ENCODE measurements around the gene HEPN1. TPM values are rescaled to one million over a fixed set of nuclear protein-coding genes. Genes with fewer than 3 reads are reported as not detected.

The HEPN1 gene
- total and polyA plus RNA-seq, 10 donors, result 0.25 TPM; not detected in 9

DNA sequence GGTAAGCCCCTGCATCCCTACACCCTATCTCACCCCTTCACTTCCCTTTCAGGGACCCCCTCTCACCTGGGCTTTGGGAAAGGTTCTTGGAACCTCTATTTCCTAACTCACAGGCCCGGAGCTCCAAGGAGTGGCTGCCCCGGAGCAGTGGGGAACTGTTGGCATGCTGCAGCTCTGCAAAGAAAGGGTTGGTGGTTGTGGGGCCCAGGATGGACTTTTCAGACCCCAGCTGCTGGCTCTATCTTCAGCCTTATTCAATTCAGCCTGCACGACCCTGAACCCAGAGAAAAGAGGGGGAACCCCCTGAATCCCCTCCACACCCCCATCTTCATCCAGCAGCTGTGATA, 31.4 kb upstream of the HEPN1 start:
- Histone ChIP-seq H3K9me3 (no peaks in the 10 kb centered on the region), H3K36me3 (peaks cover 0 to 45% (median 0%) of the 10 kb centered on the region in 6 donors), H3K27me3 (replicated peaks in 1 of 7) (no peaks in the 10 kb centered on the region), H3K27ac (peak overlapping the region in 5 of 8 donors; percentile 11 to 79 (median 33)), H3K4me1 (peaks cover 8 to 98% (median 60%) of the 10 kb centered on the region in 6 donors), H3K4me3 (no peak overlapping the region)
- 63 to 85% (median 80%) methylated on average over 2 to 3 of the region's 3 CpGs for WGBS, 5 donors
- DNase-seq, result no peak
- TF ChIP-seq, protein P1, sequence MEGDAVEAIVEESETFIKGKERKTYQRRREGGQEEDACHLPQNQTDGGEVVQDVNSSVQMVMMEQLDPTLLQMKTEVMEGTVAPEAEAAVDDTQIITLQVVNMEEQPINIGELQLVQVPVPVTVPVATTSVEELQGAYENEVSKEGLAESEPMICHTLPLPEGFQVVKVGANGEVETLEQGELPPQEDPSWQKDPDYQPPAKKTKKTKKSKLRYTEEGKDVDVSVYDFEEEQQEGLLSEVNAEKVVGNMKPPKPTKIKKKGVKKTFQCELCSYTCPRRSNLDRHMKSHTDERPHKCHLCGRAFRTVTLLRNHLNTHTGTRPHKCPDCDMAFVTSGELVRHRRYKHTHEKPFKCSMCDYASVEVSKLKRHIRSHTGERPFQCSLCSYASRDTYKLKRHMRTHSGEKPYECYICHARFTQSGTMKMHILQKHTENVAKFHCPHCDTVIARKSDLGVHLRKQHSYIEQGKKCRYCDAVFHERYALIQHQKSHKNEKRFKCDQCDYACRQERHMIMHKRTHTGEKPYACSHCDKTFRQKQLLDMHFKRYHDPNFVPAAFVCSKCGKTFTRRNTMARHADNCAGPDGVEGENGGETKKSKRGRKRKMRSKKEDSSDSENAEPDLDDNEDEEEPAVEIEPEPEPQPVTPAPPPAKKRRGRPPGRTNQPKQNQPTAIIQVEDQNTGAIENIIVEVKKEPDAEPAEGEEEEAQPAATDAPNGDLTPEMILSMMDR (IDR thresholded peaks at IDR 0.05 in 8 of 11, conservative IDR thresholded peaks at IDR 0.05 in 3 of 11), result no peak
- TF ChIP-seq POLR2AphosphoS5 (IDR thresholded peaks at IDR 0.05), result peak in 1 of 3 donors; percentile 20
- TF ChIP-seq POLR2A (IDR thresholded peaks at IDR 0.05), result no peak
- intact Hi-C loops (cut with DNase I; ENCODE audit: low total_unique reads), result no loop called here

DNA sequence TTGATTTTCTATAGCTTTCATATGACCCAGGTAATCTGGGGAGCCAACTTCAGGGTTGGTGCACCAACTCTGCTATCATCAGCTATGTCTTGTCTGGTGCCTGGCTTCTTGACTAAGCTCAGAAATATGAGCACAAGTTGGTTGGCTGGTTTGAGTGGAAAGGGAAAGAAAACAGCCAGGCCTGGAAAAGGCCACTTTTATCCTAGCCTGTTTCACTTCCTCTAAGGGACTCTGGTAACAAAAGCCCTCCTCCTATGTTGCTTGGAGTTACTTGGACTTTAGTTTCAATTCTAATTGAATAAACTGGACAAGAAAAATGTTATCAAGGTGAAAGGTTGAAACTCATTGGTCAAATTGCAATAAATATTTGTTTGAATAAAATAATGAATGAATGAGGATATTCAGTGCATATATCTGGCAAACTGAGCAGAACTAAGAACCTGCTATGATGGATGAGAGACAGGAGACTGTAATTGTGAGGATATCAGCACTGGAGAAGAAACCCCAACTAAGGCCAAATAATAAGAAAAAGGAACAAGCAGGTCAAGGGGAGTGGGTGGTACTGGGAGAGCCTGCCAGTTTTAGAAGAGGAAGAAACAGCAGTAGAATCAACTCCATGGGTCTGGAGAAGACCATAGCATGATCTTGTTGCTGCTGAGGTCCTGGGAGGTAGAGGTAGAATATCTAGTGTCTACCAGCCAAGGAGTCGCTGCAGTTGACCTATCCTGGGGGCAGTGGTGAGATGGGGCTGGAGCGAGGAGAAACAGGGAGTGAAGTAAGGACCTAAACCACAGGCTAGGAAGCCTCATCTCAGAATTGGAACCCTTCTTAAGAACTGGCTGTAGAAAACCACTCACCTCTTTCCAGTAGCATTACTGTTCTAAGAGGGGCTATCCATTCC, 29.6 kb upstream of the HEPN1 start:
- Histone ChIP-seq H3K4me1 (peaks cover 4 to 99% (median 59%) of the 10 kb centered on the region in 6 donors), H3K9me3 (no peaks in the 10 kb centered on the region), H3K27me3 (replicated peaks in 1 of 7) (peaks cover 0 to 4% (median 0%) of the 10 kb centered on the region in 7 donors), H3K4me3 (no peak overlapping the region), H3K27ac (peak overlapping the region in 5 of 8 donors; percentile 11 to 42 (median 32)), H3K36me3 (peaks cover 0 to 49% (median 0%) of the 10 kb centered on the region in 6 donors)
- 76 to 90% (median 88%) methylated on average over 2 of the region's 2 CpGs for WGBS, 5 donors
- no peak for DNase-seq
- TF ChIP-seq POLR2A (IDR thresholded peaks at IDR 0.05) (no peak), POLR2AphosphoS5 (IDR thresholded peaks at IDR 0.05) (peak in 1 of 3 donors; percentile 26)
- intact Hi-C loops (cut with DNase I; ENCODE audit: low total_unique reads), result no loop called here

DNA sequence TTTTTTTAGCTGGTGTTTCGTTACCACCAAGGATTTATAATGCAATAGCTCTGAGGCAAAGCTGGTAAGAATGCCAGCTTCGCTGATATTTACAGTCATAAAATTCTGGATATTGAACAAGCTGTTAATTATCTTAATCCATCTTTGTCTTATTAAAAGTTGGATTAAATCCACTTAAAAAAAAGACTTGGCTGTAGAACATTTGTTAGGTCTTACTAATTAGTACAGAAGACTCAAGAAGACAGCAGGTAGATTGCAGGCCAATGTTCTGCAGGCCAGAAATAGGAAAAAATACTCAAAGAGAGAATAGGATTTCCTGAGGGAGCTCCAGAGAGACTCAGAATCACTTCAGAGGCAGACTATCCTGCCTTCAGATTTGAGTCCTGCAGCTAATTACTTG, 28.9 kb upstream of the HEPN1 start:
- H3K27ac ChIP-seq, result peak overlapping the region in 2 of 8 donors; percentile 22 to 32
- no peaks in the 10 kb centered on the region for H3K9me3 ChIP-seq
- TF ChIP-seq POLR2AphosphoS5 (IDR thresholded peaks at IDR 0.05), result no peak
- DNase-seq, result no peak
- 80 to 94% (median 88%) methylated on average over 2 of the region's 2 CpGs for WGBS, 5 donors
- H3K27me3 ChIP-seq (replicated peaks in 1 of 7), result peaks cover 0 to 4% (median 0%) of the 10 kb centered on the region in 7 donors
- intact Hi-C loops (cut with DNase I; ENCODE audit: low total_unique reads), result no loop called here
- H3K4me1 ChIP-seq, result peaks cover 4 to 100% (median 57%) of the 10 kb centered on the region in 6 donors
- H3K36me3 ChIP-seq, result peaks cover 0 to 56% (median 0%) of the 10 kb centered on the region in 6 donors
- no peak overlapping the region for H3K4me3 ChIP-seq

DNA sequence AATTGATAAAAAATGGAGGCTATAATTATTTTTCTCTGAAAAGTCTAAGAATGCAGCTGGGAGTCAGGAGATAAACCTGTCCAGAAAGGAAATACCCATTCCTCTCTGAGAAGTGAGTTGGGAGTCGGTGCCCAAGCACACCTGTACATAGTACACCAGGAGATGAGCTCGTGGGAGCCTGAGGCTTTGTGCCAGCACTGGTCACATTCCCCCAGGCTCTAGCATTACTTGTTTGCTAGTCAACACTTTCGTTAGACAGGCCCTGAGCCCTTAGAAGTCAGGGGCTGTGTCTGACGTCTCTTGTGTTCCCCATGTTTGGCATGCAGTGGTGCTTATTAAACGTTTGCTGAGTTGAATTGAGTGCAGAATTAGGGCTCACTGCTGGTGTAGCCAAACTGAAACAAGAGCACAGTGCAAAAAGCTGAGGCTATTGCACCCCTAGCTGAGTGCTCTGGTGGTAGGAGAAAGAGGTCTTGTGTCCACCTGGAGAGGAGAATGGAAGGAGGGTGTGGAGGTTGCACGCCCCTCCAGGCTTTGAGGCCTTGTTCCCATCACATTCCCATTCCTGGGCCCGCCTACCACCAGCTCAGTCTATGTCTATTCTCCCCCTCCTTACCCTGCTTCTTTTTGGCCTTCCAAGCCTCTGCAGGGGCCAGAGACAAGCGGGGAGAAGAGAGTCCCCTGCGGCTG, 28.2 kb upstream of the HEPN1 start:
- Histone ChIP-seq H3K27ac (peak overlapping the region in 2 of 8 donors; percentile 14 to 88), H3K27me3 (replicated peaks in 1 of 7) (peaks cover 0 to 4% (median 0%) of the 10 kb centered on the region in 7 donors), H3K4me1 (peaks cover 4 to 96% (median 53%) of the 10 kb centered on the region in 6 donors), H3K4me3 (no peak overlapping the region), H3K9me3 (no peaks in the 10 kb centered on the region), H3K36me3 (peaks cover 0 to 56% (median 0%) of the 10 kb centered on the region in 6 donors)
- intact Hi-C loops (cut with DNase I; ENCODE audit: low total_unique reads), result no loop called here
- no peak for DNase-seq
- WGBS, 5 donors, result 69 to 87% (median 78%) methylated on average over 9 of the region's 9 CpGs
- no peak for TF ChIP-seq POLR2AphosphoS5 (IDR thresholded peaks at IDR 0.05)
- TF ChIP-seq POLR2A (IDR thresholded peaks at IDR 0.05), result no peak
- TF ChIP-seq, protein P1 (IDR thresholded peaks at IDR 0.05 in 8 of 11, conservative IDR thresholded peaks at IDR 0.05 in 3 of 11), result no peak
